GM23248 (cell line): ENCODE results near the gene MPDU1.

Source experiments
- EZH2 ChIP-seq: fragments of 200-600 bp; sonication (generic); IDR thresholded peaks from 2 replicates; pipeline ENCODE4 v1.6.1; 2018; ENCODE audit warnings: antibody characterized with exemption, mild to moderate bottlenecking; ENCODE audit not compliant: insufficient read depth, poor library complexity, severe bottlenecking
- EZH2phosphoT487 ChIP-seq: fragments of 200-600 bp; sonication (generic); IDR thresholded peaks from 2 replicates; pipeline ENCODE4 v1.6.1; 2018; ENCODE audit warnings: antibody characterized with exemption, moderate library complexity, mild to moderate bottlenecking, low read depth; ENCODE audit not compliant: insufficient read depth

DNA sequence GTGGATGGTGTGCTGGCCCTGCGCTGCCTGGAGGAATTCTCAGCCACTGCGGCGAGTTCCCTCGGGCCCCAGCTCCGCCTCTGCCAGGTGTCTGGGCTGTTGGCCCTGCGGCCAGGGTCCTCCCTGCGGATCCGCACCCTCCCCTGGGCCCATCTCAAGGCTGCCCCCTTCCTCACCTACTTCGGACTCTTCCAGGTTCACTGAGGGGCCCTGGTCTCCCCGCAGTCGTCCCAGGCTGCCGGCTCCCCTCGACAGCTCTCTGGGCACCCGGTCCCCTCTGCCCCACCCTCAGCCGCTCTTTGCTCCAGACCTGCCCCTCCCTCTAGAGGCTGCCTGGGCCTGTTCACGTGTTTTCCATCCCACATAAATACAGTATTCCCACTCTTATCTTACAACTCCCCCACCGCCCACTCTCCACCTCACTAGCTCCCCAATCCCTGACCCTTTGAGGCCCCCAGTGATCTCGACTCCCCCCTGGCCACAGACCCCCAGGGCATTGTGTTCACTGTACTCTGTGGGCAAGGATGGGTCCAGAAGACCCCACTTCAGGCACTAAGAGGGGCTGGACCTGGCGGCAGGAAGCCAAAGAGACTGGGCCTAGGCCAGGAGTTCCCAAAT lies 26.4 kb upstream of the MPDU1 start:
- TF ChIP-seq EZH2 (no peak), EZH2phosphoT487 (no peak)
